ENCODE results near the gene CUEDC1.

GRCh38 chr17:57994436-57994835, 39.2 kb upstream of the CUEDC1 start:
- no peak for TF ChIP-seq CTCF (conservative IDR thresholded peaks at IDR 0.05 in 1 of 2, IDR thresholded peaks at IDR 0.05 in 1 of 2; ENCODE audit: extremely low read depth in 1 of 2, insufficient read depth in 1 of 2, low read depth in 1 of 2, low read length in 2 of 2)
- TF ChIP-seq EZH2 (IDR thresholded peaks at IDR 0.05; ENCODE audit: borderline replicate concordance, low read length), result no peak
